HEK293 (cell line): Measurements from ENCODE around the gene UBAP2.

Experiments
- KLF9 ChIP-seq: fragments of 450-650 bp; formaldehyde crosslinking; IDR thresholded peaks from 2 replicates; pipeline ENCODE4 v1.5.1; 2016; ENCODE audit warnings: missing biosample characterization, missing genetic modification characterization, low read depth
- SCRT1 ChIP-seq: fragments of 450-650 bp; formaldehyde crosslinking; IDR thresholded peaks from 2 replicates; pipeline ENCODE4 v1.5.1; 2016; ENCODE audit warnings: missing biosample characterization, missing genetic modification characterization, borderline replicate concordance
- SP3 ChIP-seq: fragments of 450-650 bp; formaldehyde crosslinking; IDR thresholded peaks from 2 replicates; pipeline ENCODE4 v1.5.1; 2016; ENCODE audit warnings: missing biosample characterization, missing genetic modification characterization
- ZNF138 ChIP-seq: fragments of 450-650 bp; formaldehyde crosslinking; IDR thresholded peaks from 2 replicates; pipeline ENCODE4 v1.5.1; 2016; ENCODE audit warnings: missing biosample characterization, missing genetic modification characterization, borderline replicate concordance
- ZNF174 ChIP-seq: fragments of 450-650 bp; formaldehyde crosslinking; IDR thresholded peaks from 2 replicates; pipeline ENCODE4 v1.5.0; 2017; ENCODE audit warnings: missing biosample characterization, mild to moderate bottlenecking, missing genetic modification characterization
- ZNF24 ChIP-seq: fragments of 450-650 bp; formaldehyde crosslinking; IDR thresholded peaks from 2 replicates; pipeline ENCODE4 v1.5.1; 2016; ENCODE audit warnings: missing biosample characterization, missing genetic modification characterization
- ZNF266 ChIP-seq: fragments of 450-650 bp; formaldehyde crosslinking; IDR thresholded peaks from 2 replicates; pipeline ENCODE4 v1.5.1; 2016; ENCODE audit warnings: missing biosample characterization, missing genetic modification characterization, low read depth
- ZNF324 ChIP-seq: fragments of 450-650 bp; formaldehyde crosslinking; IDR thresholded peaks from 2 replicates; pipeline ENCODE4 v1.5.1; 2016; ENCODE audit warnings: missing biosample characterization, missing genetic modification characterization
- ZNF623 ChIP-seq: fragments of 450-650 bp; formaldehyde crosslinking; IDR thresholded peaks from 2 replicates; pipeline ENCODE4 v1.5.1; 2016; ENCODE audit warnings: missing biosample characterization, missing genetic modification characterization
- TF ChIP-seq, protein P1 (sequence below): fragments of 450-650 bp; formaldehyde crosslinking; IDR thresholded peaks from 2 replicates; pipeline ENCODE4 v1.5.1; 2016; ENCODE audit warnings: missing biosample characterization, missing genetic modification characterization
- TF ChIP-seq, protein P2 (sequence below): IDR thresholded peaks from 2 replicates; pipeline ENCODE4 v1.6.1; 2011; ENCODE audit warnings: mild to moderate bottlenecking, low read depth, low read length, borderline replicate concordance
- TF ChIP-seq, protein P3 (sequence below): fragments of 450-650 bp; formaldehyde crosslinking; IDR thresholded peaks from 2 replicates; pipeline ENCODE4 v1.5.1; 2017; ENCODE audit warnings: missing biosample characterization, missing genetic modification characterization

DNA sequence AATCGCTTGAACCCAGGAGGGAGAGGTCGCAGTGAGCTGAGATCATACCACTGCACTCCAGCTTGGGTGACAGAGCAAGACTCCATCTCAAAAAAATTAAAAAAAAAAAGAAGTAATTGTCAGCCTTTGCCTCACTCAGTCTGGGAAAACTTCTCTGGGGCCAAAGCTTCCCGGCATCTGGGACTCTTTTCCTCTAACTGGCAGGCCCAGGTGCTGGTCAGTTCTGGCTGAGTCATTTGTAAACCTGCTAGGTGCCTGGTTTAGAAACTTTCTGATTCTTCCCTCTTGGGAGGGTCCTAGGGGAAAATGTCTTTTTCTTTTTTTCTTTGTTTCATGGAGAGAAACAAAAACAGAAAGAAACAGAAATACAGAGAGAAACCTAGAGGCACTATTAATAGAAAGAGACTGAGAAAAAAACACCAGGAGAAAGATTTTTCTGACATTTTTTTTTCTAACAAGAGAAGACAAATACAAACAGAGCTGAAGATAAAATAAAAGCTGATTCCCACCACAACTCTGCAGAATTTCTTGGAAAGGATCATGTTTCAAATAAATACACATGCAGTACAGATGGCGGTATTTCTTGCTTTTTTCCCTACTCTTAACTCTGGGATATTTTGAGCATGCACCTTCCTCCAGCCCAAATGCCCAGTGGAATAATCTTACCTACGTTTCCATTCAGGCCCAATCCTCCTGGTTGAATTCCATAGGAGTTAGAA lies 22.1 kb upstream of the UBAP2 start:
- no peak for TF ChIP-seq ZNF266 (tag by site-specific recombination)
- TF ChIP-seq, protein P1, sequence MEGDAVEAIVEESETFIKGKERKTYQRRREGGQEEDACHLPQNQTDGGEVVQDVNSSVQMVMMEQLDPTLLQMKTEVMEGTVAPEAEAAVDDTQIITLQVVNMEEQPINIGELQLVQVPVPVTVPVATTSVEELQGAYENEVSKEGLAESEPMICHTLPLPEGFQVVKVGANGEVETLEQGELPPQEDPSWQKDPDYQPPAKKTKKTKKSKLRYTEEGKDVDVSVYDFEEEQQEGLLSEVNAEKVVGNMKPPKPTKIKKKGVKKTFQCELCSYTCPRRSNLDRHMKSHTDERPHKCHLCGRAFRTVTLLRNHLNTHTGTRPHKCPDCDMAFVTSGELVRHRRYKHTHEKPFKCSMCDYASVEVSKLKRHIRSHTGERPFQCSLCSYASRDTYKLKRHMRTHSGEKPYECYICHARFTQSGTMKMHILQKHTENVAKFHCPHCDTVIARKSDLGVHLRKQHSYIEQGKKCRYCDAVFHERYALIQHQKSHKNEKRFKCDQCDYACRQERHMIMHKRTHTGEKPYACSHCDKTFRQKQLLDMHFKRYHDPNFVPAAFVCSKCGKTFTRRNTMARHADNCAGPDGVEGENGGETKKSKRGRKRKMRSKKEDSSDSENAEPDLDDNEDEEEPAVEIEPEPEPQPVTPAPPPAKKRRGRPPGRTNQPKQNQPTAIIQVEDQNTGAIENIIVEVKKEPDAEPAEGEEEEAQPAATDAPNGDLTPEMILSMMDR (tag by site-specific recombination), result no peak
- TF ChIP-seq ZNF174, result no peak
- TF ChIP-seq, protein P2, sequence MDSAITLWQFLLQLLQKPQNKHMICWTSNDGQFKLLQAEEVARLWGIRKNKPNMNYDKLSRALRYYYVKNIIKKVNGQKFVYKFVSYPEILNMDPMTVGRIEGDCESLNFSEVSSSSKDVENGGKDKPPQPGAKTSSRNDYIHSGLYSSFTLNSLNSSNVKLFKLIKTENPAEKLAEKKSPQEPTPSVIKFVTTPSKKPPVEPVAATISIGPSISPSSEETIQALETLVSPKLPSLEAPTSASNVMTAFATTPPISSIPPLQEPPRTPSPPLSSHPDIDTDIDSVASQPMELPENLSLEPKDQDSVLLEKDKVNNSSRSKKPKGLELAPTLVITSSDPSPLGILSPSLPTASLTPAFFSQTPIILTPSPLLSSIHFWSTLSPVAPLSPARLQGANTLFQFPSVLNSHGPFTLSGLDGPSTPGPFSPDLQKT, result no peak
- TF ChIP-seq SCRT1, result no peak
- no peak for TF ChIP-seq ZNF138 (tag by site-specific recombination)
- no peak for TF ChIP-seq ZNF324
- no peak for TF ChIP-seq SP3 (tag by site-specific recombination)
- no peak for TF ChIP-seq ZNF623 (tag by site-specific recombination)
- no peak for TF ChIP-seq ZNF24 (tag by site-specific recombination)
- TF ChIP-seq, protein P3, sequence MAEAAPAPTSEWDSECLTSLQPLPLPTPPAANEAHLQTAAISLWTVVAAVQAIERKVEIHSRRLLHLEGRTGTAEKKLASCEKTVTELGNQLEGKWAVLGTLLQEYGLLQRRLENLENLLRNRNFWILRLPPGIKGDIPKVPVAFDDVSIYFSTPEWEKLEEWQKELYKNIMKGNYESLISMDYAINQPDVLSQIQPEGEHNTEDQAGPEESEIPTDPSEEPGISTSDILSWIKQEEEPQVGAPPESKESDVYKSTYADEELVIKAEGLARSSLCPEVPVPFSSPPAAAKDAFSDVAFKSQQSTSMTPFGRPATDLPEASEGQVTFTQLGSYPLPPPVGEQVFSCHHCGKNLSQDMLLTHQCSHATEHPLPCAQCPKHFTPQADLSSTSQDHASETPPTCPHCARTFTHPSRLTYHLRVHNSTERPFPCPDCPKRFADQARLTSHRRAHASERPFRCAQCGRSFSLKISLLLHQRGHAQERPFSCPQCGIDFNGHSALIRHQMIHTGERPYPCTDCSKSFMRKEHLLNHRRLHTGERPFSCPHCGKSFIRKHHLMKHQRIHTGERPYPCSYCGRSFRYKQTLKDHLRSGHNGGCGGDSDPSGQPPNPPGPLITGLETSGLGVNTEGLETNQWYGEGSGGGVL (tag by site-specific recombination), result no peak
- TF ChIP-seq KLF9 (tag by site-specific recombination), result no peak
